CD14-positive monocyte (primary cell): Measurements from ENCODE around the gene HYLS1. TPM values are rescaled to one million over a fixed set of nuclear protein-coding genes. Genes with fewer than 3 reads are reported as not detected.

Source experiments
- DNase-seq, 3 donors: peaks; one replicate each; pipeline ENCODE4 v3.0.0-alpha.2; 2011 to 2022
- H2AFZ ChIP-seq: 2 replicates; pipeline ENCODE4 v1.6.0; 2012; ENCODE audit warnings: mild to moderate bottlenecking, low read depth, low read length, inconsistent platforms; ENCODE audit not compliant: insufficient read depth, poor library complexity, severe bottlenecking
- H3K27ac ChIP-seq, 2 donors: 1 replicate in 1 of 2; 2 replicates in 1 of 2; pipeline ENCODE4 v1.5.1; 2012 to 2013; ENCODE audit warnings: low read length in 2 of 2, control low read depth in 1 of 2, inconsistent platforms in 1 of 2, low read depth in 1 of 2, mild to moderate bottlenecking in 1 of 2
- H3K27me3 ChIP-seq, 2 donors: one replicate each; pipeline versions ENCODE4 v1.6.0 to v1.6.1; 2011 to 2013; ENCODE audit warnings: low read length in 2 of 2; ENCODE audit not compliant: control insufficient read depth in 2 of 2, insufficient read depth in 2 of 2
- H3K36me3 ChIP-seq, 2 donors: replicated peaks in 1 of 2; 1 replicate in 1 of 2; 2 replicates in 1 of 2; pipeline versions ENCODE4 v1.5.1 to v1.6.1; 2012 to 2013; ENCODE audit warnings: low read length in 2 of 2, control low read depth in 1 of 2, inconsistent platforms in 1 of 2, mild to moderate bottlenecking in 1 of 2; ENCODE audit not compliant: insufficient read depth in 2 of 2, control insufficient read depth in 1 of 2
- H3K4me1 ChIP-seq, 2 donors: 1 replicate in 1 of 2; 2 replicates in 1 of 2; pipeline versions ENCODE4 v1.5.1 to v1.6.1; 2012 to 2013; ENCODE audit warnings: low read length in 2 of 2, control low read depth in 1 of 2, inconsistent platforms in 1 of 2, mild to moderate bottlenecking in 1 of 2, moderate library complexity in 1 of 2; ENCODE audit not compliant: insufficient read depth in 2 of 2, control insufficient read depth in 1 of 2
- H3K4me2 ChIP-seq: replicated peaks from 2 replicates; pipeline ENCODE3; 2012; ENCODE audit warnings: low read length, moderate library complexity, mild to moderate bottlenecking; ENCODE audit not compliant: poor library complexity, severe bottlenecking; ENCODE audit errors: extremely low read depth
- H3K4me3 ChIP-seq, 3 experiments: fragments of 200-600 bp in 1 of 3; sonication (generic) in 1 of 3; replicated peaks in 1 of 3; 1 replicate in 2 of 3; 2 replicates in 1 of 3; pipeline ENCODE4 v1.5.1; 2011 to 2013; ENCODE audit warnings: low read length in 3 of 3, mild to moderate bottlenecking in 3 of 3, control low read depth in 2 of 3, low read depth in 2 of 3, inconsistent platforms in 1 of 3, moderate library complexity in 1 of 3
- H3K79me2 ChIP-seq: 2 replicates; pipeline ENCODE4 v1.6.0; 2012; ENCODE audit warnings: mild to moderate bottlenecking, control low read depth, inconsistent platforms, low read length, moderate library complexity; ENCODE audit not compliant: insufficient read depth
- H3K9ac ChIP-seq: 2 replicates; pipeline ENCODE4 v1.6.0; 2017; ENCODE audit warnings: low read length, mild to moderate bottlenecking; ENCODE audit not compliant: insufficient read depth, poor library complexity, severe bottlenecking
- H3K9me3 ChIP-seq, 2 donors: replicated peaks in 1 of 2; 1 replicate in 1 of 2; 2 replicates in 1 of 2; pipeline versions ENCODE4 v1.5.1 to v1.6.1; 2012 to 2013; ENCODE audit warnings: low read length in 2 of 2, control low read depth in 1 of 2; ENCODE audit not compliant: control insufficient read depth in 1 of 2, insufficient read depth in 1 of 2
- H4K20me1 ChIP-seq: 2 replicates; pipeline ENCODE4 v1.6.0; 2012; ENCODE audit warnings: mild to moderate bottlenecking, low read length, control low read depth, moderate library complexity; ENCODE audit not compliant: insufficient read depth
- H3K27ac Mint-ChIP-seq, 7 donors: one replicate each; pipeline ENCODE4 v1.8.0; 2020; ENCODE audit warnings: mild to moderate bottlenecking in 7 of 7, mixed read lengths in 7 of 7, moderate library complexity in 6 of 7, inconsistent platforms in 2 of 7
- H3K27me3 Mint-ChIP-seq, 3 donors: one replicate each; pipeline ENCODE4 v1.8.0; 2021 to 2022; ENCODE audit warnings: low read depth in 3 of 3, mild to moderate bottlenecking in 3 of 3, mixed read lengths in 3 of 3, moderate library complexity in 3 of 3, inconsistent platforms in 1 of 3
- H3K36me3 Mint-ChIP-seq, 2 donors: one replicate each; pipeline ENCODE4 v1.8.0; 2020; ENCODE audit warnings: mixed read lengths in 2 of 2, inconsistent platforms in 1 of 2, mild to moderate bottlenecking in 1 of 2
- H3K4me1 Mint-ChIP-seq: one replicate; pipeline ENCODE4 v1.8.0; 2020; ENCODE audit warnings: mild to moderate bottlenecking, mixed read lengths
- H3K4me3 Mint-ChIP-seq, 2 donors: one replicate each; pipeline ENCODE4 v1.8.0; 2020; ENCODE audit warnings: mild to moderate bottlenecking in 2 of 2, mixed read lengths in 2 of 2, moderate library complexity in 1 of 2
- H3K9me3 Mint-ChIP-seq, 7 donors: one replicate each; pipeline ENCODE4 v1.8.0; 2020 to 2022; ENCODE audit warnings: mixed read lengths in 7 of 7, mild to moderate bottlenecking in 6 of 7, moderate library complexity in 6 of 7, inconsistent platforms in 2 of 7
- CTCF ChIP-seq: fragments of 200-600 bp; IDR thresholded peaks from one replicate; pipeline ENCODE4 v1.8.0; 2022; ENCODE audit warnings: antibody characterized with exemption, mild to moderate bottlenecking
- WGBS: methylation state at CpG from one replicate; pipeline ENCODE4 v1.1.5; 2013; ENCODE audit warnings: missing lambda C conversion rate; ENCODE audit not compliant: insufficient coverage; 5-methylcytosine and 5-hydroxymethylcytosine counted together
- intact Hi-C, 2 donors: fragments of 100-400 bp; cut with micrococcal nuclease; formaldehyde crosslinking; loops; one replicate each; pipeline versions ENCODE4 v1.15.0 to v1.15.1; 2023
- polyA plus RNA-seq, 3 donors: library from polyadenylated mRNA; depleted of rRNA in 1 of 3; unstranded in 2 of 3; stranded (reverse) in 1 of 3; fragments of 300-500 nt in 2 of 3; fragments of >200 nt in 1 of 3; fragmentation: Illumina TruSeq in 2 of 3; gene quantifications; 1 replicate in 2 of 3; 2 replicates in 1 of 3; pipeline ENCODE4 v1.2.3, GENCODE V29; 2012 to 2021

Gene HYLS1
- polyA plus RNA-seq, 3 donors, result 0.61 to 2.6 (median 2.0) TPM

DNA sequence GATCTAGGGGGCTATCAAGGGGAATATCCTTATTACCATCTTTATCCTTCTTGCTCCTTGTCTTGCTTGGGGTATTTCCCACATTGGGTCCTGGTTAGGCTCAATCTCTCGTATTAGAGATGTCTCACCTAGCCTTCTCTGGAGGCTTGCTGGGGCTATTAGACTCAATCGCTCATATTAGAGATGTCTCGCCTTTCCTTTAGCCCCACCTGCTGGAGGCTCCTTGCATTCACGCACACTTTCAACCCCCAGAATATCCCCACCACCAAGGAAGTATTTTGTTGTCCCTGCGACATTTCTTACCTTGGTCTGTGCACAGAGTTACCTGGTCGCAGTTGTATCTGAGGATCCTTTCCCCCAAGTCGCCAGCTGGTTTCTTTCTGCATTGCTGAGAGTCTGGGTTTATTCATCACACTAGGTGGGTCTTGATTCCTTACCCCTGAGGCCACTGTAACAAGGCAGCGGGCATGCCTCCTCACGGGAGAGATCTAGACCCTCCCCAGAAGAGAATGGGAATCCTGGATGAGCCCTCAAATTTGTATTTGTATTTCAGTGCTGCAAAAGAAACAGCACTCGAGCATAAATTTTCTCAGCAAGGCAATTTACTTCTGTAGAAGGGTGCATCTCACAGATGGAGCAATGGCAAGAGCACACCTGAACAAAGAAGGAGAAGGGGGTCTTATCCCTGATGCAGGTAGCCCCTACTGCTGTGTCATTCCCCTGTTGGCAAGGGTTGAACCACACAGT, 15.9 kb upstream of the HYLS1 start:
- Histone ChIP-seq H2AFZ (no peak overlapping the region), H3K9me3 (peaks cover 9% of the 10 kb centered on the region in 2 donors), H3K36me3 (no peaks in the 10 kb centered on the region), H4K20me1 (no peaks in the 10 kb centered on the region), H3K9ac (no peak overlapping the region), H3K4me3 (no peak overlapping the region), H3K4me1 (no peaks in the 10 kb centered on the region), H3K79me2 (no peaks in the 10 kb centered on the region), H3K27ac (no peak overlapping the region), H3K27me3 (no peaks in the 10 kb centered on the region), H3K4me2 (no peak overlapping the region)
- peaks cover 1% of the 10 kb centered on the region for H3K4me1 Mint-ChIP-seq
- intact Hi-C loops, result no loop called here
- peaks cover 9 to 20% (median 11%) of the 10 kb centered on the region in 7 donors for H3K9me3 Mint-ChIP-seq
- DNase-seq, result no peak
- no peak for TF ChIP-seq CTCF
- WGBS, result 100% methylated on average over 8 of the region's 10 CpGs
- H3K36me3 Mint-ChIP-seq, result no peaks in the 10 kb centered on the region
- peaks cover 0 to 6% (median 1%) of the 10 kb centered on the region in 3 donors for H3K27me3 Mint-ChIP-seq
- no peak overlapping the region for H3K27ac Mint-ChIP-seq
- no peak overlapping the region for H3K4me3 Mint-ChIP-seq

- H3K9me3 ChIP-seq, result peaks cover 9% of the 10 kb centered on the region in 2 donors
- H3K4me2 ChIP-seq, result no peak overlapping the region
- H2AFZ ChIP-seq, result no peak overlapping the region
- no peak overlapping the region for H3K4me3 ChIP-seq
- no peak overlapping the region for H3K9ac ChIP-seq
- no peaks in the 10 kb centered on the region for H3K27me3 ChIP-seq
- H3K79me2 ChIP-seq, result no peaks in the 10 kb centered on the region
- Mint-ChIP-seq H3K4me1 (peaks cover 1% of the 10 kb centered on the region), H3K4me3 (no peak overlapping the region), H3K27me3 (peaks cover 0 to 6% (median 4%) of the 10 kb centered on the region in 3 donors), H3K27ac (no peak overlapping the region), H3K36me3 (no peaks in the 10 kb centered on the region), H3K9me3 (peaks cover 9 to 20% (median 11%) of the 10 kb centered on the region in 7 donors)
- DNase-seq, result no peak
- H4K20me1 ChIP-seq, result no peaks in the 10 kb centered on the region
- H3K4me1 ChIP-seq, result no peaks in the 10 kb centered on the region
- H3K27ac ChIP-seq, result no peak overlapping the region
- no peak for TF ChIP-seq CTCF
- no peaks in the 10 kb centered on the region for H3K36me3 ChIP-seq
- intact Hi-C loops, result no loop called here
These were observed 15.4 kb upstream of the HYLS1 start for GRCh38 chr11:125872138-125872491.
